ENCODE data around the gene COX6B2.

The COX6B2 gene

DNA sequence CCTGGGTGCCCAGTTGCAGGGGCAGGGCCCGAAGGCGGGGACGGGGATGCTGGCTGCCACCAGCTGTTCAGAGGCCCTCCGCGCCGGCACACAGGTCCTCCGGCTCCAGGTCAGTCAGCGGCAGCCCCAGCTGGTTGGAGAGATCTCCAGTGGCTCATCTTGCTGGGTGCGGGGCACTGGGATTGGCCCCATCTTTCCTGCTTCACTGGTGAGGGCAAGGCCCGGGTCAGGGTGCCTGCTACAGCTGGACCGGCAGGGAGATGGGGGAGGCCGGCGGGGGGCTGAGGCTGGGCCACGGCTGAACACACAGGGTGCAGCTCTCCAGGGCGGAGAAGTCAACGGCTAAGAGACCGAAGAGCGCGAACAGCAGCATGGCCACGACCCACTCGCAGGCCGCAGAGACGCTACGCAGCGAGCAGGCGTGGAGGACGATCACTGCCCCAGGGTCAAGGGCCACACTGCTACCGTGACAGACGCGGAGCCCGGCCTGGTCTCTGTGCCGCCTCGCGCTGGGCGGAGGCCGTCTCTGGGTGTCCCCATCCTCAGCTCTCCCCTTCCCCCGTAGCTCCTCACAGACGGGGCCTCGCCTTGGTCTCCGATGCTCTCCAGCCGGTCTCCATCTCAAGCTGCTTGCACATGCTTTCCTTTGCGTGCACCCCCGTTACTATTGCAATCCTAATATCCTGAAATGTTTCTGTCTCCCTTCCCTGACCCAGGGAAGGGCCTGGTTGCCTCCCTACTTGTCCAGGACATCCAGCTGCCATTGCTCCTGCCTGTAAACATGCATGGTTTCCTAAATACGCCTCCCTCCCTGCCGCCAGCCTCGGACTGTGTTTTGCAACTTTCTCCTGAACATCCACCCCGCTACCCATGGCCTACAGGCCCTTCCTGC lies 41.7 kb downstream of the COX6B2 start:
- DNase-seq (ENCODE audit: low read depth in 2 of 2) = no peak

DNA sequence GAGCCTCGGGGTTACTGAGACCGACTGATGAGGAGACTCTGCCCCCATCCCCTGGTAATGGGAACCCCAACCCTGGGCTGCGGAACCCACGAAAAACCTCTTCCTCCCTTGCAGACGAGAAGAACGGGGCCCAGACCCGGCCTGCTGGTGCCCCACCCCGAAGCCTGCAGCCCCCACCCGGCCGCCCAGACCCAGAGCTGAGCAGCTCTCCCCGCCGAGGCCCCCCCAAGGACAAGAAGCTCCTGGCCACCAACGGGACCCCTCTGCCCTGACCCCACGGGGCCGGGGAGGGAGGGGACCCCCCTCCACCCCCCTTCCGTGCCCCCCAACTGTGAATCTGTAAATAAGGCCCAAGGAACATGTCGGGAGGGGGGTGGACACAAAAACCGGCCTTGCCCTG lies 42.7 kb downstream of the COX6B2 start:
- DNase-seq (ENCODE audit: low read depth in 2 of 2) = no peak

DNA sequence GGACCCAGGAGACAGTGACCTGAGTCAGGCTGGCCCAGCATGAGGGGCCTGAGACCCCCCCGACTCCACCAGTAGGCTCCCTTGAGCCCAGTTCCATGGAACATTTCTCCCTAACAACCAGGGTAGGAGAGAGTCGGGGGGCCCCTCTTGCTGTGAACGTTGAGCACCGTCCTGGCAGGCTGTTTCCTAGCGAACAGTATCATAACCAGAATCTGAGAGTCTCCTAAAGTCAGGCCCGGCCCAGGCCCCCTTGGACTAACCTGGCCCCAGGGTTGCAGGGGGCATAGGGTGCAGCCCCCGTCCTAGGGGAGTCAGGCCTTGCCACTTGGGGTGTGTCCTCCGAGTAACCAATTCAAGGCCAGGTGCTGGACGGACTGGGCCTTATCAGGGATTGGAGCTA lies 43.1 kb downstream of the COX6B2 start:
- DNase-seq (ENCODE audit: low read depth in 2 of 2) = no peak

DNA sequence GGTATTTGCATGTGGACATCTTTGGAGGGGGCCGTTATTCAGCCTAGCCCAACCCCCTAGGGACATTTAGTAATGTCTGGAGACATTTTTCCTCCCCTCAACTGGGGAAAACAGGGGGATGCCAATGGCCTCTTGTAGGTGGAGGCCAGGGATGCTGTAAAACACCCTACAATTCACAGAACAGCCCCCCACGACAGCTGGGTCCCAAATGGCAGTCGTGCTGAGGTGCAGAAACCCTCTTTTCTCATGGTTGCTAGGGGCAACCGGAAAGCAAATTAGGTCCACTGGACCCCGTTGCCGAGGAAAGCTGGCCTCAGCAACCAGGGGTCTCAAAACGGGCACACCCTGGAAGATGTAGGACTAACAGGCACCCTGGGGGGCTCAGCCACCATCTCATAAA lies 44.0 kb downstream of the COX6B2 start:
- no peak for DNase-seq (ENCODE audit: low read depth in 2 of 2)

DNA sequence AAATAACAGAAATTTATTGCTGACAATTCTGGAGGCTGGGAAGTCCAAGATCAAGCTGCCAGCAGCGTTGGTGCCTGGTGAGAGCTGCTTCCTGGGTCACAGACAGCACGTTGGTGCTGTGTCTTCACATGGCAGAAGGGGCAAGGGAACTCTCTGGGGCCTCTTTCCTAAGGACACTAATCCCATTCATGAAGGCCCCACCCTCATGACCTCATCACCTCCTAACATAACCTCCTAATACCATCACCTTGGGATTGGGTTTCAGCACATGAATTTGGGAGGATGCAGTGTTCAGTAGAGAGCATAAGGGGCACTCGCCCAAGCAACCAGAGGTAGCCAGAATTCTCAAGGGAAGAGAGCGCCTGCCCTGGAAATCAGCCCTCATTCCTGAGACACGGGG lies 45.1 kb downstream of the COX6B2 start:
- no peak for DNase-seq (ENCODE audit: low read depth in 2 of 2)

DNA sequence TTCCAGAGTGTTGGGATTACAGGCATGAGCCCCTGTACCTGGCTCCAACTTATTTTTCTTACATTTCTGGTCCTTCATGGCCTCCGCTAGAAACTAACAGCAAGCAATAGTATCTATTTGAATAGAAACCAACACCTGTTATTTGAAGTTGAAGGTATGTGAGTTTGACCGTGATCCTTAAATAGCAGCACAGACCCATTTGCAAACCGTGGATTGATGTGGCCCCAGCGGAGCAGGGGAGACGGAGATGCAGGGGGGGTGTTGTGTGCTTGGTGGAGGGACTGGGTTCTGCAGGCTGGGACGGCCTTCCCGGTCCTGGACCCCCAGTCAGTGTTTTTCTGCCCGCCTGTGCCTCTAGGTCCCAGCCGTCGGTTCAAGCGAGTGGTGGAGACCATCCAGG lies 46.2 kb downstream of the COX6B2 start:
- DNase-seq (ENCODE audit: low read depth in 2 of 2) = no peak

DNA sequence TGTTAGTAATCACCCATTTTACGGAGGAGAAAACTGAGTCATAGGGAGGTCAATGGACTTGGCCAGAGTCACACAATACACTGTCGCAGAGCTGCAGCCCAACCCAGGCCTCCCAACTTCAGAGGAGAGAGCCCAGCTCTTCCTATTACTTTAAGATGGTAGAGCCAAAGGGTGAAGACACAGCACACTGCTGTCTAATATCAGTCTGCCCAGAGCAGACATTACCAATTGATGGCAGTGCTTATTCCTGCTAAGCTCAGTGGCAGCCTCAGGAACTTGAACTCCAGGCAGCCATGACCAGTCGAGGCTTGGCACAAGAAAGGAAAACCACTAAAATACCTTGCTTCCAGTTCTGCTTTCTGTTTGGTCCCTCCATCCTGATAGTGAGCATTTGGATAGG lies 47.8 kb downstream of the COX6B2 start:
- no peak for DNase-seq (ENCODE audit: low read depth in 2 of 2)

DNA sequence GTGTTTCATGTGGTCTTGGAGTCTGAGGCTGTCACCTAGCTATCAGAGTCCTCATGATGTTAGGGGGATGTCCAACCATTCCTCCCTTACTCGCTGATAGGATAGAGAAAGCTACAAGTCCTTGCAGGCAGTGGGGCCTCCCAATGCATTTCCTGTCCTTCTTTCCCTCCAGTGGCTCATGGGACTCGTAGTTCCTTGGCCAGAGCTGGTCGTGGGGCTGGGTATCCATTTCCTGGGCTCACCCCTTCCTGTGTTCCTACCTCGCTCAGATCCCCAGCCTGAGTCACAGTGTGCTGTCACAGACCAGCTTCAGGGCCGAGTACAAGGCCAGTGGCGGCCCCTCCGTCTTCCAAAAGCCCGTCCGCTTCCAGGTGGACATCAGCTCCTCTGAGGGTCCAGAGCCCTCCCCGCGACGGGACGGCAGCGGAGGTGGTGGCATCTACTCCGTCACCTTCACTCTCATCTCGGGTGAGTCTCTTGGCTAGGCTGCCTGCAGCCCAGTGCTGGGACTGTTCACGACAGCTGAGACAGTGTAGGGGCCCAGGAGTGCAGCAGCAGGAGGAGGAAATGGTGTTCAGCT lies 48.4 kb downstream of the COX6B2 start:
- no peak for DNase-seq (ENCODE audit: low read depth in 2 of 2)

DNA sequence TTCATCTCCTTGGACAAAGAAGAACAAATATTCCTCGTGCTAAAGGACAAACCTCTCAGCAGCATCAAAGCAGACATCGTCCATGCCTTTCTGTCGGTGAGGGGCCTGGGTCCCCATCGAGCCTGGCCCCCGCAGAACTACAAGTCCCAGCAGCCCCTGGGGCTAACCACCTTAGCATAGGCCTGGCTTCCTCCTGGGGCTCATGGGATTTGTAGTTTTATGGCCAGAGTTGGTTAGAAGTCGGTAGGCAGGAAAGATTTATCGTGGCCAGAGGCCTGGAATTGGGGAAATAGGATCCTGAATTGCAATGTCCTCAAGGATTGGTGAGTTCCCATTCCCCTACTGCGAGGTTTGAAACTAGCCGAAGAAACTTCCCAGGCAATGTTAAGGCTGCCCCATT lies 49.0 kb downstream of the COX6B2 start:
- peak; percentile 32 to 34 for DNase-seq (ENCODE audit: low read depth in 2 of 2)

DNA sequence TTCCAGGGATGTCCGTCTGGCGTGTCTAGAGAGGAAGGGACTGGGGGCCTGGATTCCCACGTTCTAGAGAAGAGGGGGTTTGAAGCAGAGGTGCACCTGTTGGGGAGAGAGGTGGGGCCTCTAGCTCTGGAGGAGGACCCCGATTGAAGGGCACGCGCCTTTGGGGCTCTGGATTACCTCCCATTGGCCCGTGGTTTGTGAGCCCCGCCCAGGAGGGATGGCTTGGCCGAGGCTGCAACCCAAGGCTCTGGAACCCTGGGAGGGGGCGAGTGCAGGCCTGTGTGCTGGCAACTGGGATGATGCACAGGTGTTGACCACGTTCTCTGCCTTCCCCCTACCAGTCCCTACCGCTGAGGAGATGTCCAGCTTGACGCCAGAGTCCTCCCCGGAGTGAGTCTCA lies 49.5 kb downstream of the COX6B2 start:
- no peak for DNase-seq (ENCODE audit: low read depth in 2 of 2)

DNA sequence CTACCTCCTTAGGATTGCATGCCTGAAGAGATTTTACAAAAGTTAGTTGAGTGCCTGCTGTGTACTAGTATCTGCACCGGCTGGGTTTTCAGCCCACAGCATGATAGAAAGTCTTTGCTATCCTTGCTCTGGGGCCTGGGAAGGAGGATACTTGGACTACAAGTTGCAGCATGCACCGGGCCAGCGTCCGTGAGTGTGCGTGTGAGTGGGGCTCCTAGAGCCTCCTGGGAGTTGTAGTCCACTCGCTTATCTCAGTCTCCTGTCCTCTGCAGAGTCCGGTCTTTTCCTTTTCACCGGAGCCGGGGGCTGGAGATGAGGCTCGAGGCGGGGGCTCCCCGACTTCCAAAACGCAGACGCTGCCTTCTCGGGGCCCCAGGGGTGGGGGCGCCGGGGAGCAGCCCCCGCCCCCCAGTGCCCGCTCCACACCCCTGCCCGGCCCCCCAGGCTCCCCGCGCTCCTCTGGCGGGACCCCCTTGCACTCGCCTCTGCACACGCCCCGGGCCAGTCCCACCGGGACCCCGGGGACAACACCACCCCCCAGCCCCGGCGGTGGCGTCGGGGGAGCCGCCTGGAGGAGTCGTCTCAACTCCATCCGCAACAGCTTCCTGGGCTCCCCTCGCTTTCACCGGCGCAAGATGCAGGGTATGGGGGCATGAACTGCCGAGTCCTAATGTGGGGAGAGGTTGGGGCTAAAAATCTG lies 50.1 kb downstream of the COX6B2 start:
- peak in 1 of 2 experiments; percentile 24 for DNase-seq (ENCODE audit: low read depth in 2 of 2)

DNA sequence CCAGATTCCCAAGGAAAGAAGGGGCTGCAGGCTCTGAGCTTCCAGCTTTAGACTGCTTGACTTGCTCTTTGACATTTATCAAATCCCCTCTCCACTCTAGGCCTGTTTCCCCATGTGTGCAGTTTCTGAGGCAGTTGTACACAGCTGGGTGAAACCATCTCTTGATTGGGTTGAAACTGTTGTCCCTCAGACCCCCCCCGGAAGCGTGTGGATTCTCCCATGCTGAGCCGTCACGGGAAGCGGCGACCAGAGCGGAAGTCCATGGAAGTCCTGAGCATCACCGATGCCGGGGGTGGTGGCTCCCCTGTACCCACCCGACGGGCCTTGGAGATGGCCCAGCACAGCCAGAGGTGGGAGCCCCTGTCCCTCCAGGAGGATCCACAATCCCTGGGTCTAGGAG lies 51.0 kb downstream of the COX6B2 start:
- DNase-seq (ENCODE audit: low read depth in 2 of 2) = no peak

DNA sequence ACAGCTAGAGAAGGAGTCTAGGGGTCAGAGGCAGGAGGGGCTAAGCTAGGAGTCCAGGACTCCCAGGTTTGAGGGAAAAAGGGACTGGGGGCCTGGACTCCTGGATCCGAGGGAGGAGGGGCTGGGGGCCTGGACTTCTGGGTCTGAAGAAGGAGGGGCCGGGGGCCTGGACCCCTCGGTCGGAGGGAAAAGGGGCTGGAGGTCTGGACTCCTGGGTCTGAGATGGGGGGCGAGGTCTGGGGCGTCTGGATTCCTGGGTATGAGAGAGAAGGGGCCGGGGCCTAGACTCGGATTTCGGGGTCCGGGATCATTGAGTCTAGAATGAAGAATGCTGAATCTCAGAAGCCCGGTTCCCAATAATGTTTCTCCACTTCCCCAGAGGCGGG lies 52.2 kb downstream of the COX6B2 start:
- DNase-seq (ENCODE audit: low read depth in 2 of 2) = no peak

DNA sequence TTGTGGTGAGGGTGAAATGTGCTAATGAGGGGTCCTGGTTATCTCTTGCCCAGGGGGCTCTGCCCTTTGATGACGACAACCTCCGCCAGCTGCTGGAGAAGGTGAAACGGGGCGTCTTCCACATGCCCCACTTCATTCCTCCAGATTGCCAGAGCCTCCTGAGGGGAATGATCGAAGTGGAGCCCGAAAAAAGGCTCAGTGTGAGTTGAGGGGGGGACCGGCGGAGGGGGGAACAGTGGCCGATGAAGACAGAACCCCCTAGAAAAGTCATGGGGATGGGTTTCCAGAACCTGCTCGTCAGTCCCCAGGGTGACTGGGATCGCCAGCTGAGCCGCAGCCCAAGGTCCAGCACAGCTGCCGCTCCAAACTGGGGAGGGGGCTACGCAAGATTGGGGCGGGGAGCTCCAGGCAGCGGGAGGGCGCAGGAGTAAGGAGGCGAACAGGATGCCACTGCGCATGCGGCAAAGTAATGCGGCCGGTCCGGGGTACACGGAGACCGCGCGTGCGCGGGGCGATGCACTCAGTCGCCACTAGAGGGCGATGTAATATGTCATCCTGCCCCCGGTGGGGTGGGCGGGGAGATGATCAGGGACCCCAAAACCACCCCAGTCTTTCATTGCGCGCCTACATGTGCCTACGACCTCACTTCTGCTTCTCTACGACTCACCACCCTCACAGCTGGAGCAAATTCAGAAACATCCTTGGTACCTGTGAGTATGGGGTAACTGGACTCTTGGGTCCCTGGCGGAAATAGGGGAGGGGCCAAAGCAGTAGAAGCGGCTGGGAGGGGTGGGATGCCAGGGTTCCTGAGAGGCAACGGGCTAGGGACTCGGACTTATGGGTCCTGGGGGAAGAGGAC lies 52.8 kb downstream of the COX6B2 start:
- DNase-seq (ENCODE audit: low read depth in 2 of 2) = peak; percentile 91 to 97

DNA sequence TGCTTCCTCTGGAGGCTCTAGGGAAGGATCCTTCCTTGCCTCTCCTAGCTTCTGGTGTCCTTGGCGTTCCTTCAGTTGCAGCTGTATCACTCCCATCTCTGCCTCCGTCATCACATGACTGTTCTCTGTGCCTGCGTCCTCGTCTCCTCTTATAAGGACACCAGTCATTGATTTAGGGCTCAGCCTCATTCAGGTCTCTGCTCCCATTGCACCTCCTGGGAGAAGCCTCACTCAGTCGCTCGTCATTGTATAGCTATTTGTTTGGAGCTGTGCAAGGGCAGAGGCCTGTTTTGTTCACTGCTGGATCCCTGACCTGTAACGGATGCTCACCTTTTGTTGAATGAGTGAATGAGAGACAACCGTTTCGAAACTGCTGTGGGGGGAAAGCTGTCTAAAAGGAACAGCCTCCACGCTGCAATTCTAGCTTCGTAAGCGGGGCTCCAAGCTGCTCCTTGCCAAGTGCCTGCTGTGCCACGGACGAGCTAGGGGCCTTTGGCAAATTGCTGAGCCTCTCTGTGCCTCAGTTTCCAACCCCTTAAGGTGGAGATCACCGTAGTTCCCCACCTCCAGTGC lies 53.5 kb downstream of the COX6B2 start:
- no peak for DNase-seq (ENCODE audit: low read depth in 2 of 2)

DNA sequence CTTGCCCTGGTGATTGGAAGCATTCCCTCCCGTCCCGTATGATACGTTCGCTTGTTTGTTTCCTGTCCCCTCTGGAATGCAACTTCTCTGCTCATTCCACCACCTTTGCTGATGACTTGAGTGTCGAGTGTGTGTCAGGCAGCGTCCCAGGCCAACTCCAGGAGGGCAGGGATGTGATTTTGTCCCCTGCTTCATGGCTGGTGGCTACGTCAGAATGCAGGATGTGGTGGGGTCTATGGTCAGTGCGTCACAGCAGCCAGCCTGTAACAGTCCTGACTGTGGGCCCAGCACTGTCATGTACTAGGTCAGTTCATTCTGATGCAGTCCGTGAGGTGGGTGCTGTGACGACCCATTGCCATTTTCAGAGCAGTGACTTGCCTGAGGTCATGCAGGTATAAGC lies 54.5 kb downstream of the COX6B2 start:
- DNase-seq (ENCODE audit: low read depth in 2 of 2) = no peak
